ENCODE results near the gene BTN3A1. TPM values are rescaled to one million over a fixed set of nuclear protein-coding genes. Genes with fewer than 3 reads are reported as not detected.

Gene BTN3A1
- total and polyA plus RNA-seq, 2 experiments from 2014 or later: 12.9 to 18.4 TPM

GRCh38 chr6:26385734-26386125 is 16.3 kb upstream of the BTN3A1 start:
- 96% methylated on average over 9 of the region's 9 CpGs for WGBS (ENCODE audit: low lambda C conversion rate, missing lambda C conversion rate)
- Histone ChIP-seq H3K9me2 (replicated peaks; ENCODE audit: insufficient read depth) (no peaks in the 10 kb centered on the region), H2AFZ (no peak overlapping the region), H3K4me2 (no peak overlapping the region), H3K27ac (no peak overlapping the region), H3K4me1 (ENCODE audit: insufficient read depth) (peaks cover 4% of the 10 kb centered on the region), H3K27me3 (no peaks in the 10 kb centered on the region), H3K79me2 (peaks cover 8% of the 10 kb centered on the region), H3K36me3 (replicated peaks; ENCODE audit: insufficient read depth, low read depth) (no peaks in the 10 kb centered on the region), H4K20me1 (ENCODE audit: insufficient read depth, poor library complexity, severe bottlenecking) (no peaks in the 10 kb centered on the region), H3K4me3 (no peak overlapping the region), H3K9me3 (ENCODE audit: low read depth) (no peaks in the 10 kb centered on the region)
- no peak for DNase-seq (ENCODE audit: low spot score)
- TF ChIP-seq EZH2 (IDR thresholded peaks at IDR 0.05; ENCODE audit: borderline replicate concordance) (no peak), EZH2phosphoT487 (IDR thresholded peaks at IDR 0.05; ENCODE audit: low read depth, severe bottlenecking, unreplicated experiment) (no peak), CTCF (IDR thresholded peaks at IDR 0.05; ENCODE audit: poor library complexity) (no peak)

GRCh38 chr6:26387565-26387964 is 14.5 kb upstream of the BTN3A1 start:
- H3K9me2 ChIP-seq (replicated peaks; ENCODE audit: insufficient read depth): no peaks in the 10 kb centered on the region
- H3K4me1 ChIP-seq (ENCODE audit: insufficient read depth): peaks cover 4% of the 10 kb centered on the region
- H3K27ac ChIP-seq: no peak overlapping the region
- no peak overlapping the region for H3K4me2 ChIP-seq
- no peaks in the 10 kb centered on the region for H3K27me3 ChIP-seq
- H3K79me2 ChIP-seq: peaks cover 8% of the 10 kb centered on the region
- H3K9me3 ChIP-seq (ENCODE audit: low read depth): no peaks in the 10 kb centered on the region
- DNase-seq (ENCODE audit: low spot score): no peak
- TF ChIP-seq EZH2 (IDR thresholded peaks at IDR 0.05; ENCODE audit: borderline replicate concordance) (no peak), EZH2phosphoT487 (IDR thresholded peaks at IDR 0.05; ENCODE audit: low read depth, severe bottlenecking, unreplicated experiment) (no peak), CTCF (IDR thresholded peaks at IDR 0.05; ENCODE audit: poor library complexity) (no peak)
- no peaks in the 10 kb centered on the region for H4K20me1 ChIP-seq (ENCODE audit: insufficient read depth, poor library complexity, severe bottlenecking)
- H3K4me3 ChIP-seq: no peak overlapping the region
- no peaks in the 10 kb centered on the region for H3K36me3 ChIP-seq (replicated peaks; ENCODE audit: insufficient read depth, low read depth)
- H2AFZ ChIP-seq: no peak overlapping the region

GRCh38 chr6:26388014-26388413 is 14.1 kb upstream of the BTN3A1 start:
- no peak overlapping the region for H3K4me3 ChIP-seq
- H3K36me3 ChIP-seq (replicated peaks; ENCODE audit: insufficient read depth, low read depth): no peaks in the 10 kb centered on the region
- no peak overlapping the region for H3K4me2 ChIP-seq
- peaks cover 4% of the 10 kb centered on the region for H3K4me1 ChIP-seq (ENCODE audit: insufficient read depth)
- WGBS (ENCODE audit: low lambda C conversion rate, missing lambda C conversion rate): 54% methylated on average over 6 of the region's 6 CpGs
- TF ChIP-seq EZH2phosphoT487 (IDR thresholded peaks at IDR 0.05; ENCODE audit: low read depth, severe bottlenecking, unreplicated experiment): no peak
- no peak for TF ChIP-seq CTCF (IDR thresholded peaks at IDR 0.05; ENCODE audit: poor library complexity)
- no peak for TF ChIP-seq EZH2 (IDR thresholded peaks at IDR 0.05; ENCODE audit: borderline replicate concordance)
- H3K9me3 ChIP-seq (ENCODE audit: low read depth): no peaks in the 10 kb centered on the region
- peaks cover 8% of the 10 kb centered on the region for H3K79me2 ChIP-seq
- H2AFZ ChIP-seq: no peak overlapping the region
- no peaks in the 10 kb centered on the region for H4K20me1 ChIP-seq (ENCODE audit: insufficient read depth, poor library complexity, severe bottlenecking)
- H3K27ac ChIP-seq: no peak overlapping the region
- DNase-seq (ENCODE audit: low spot score): peak; percentile 16
- H3K9me2 ChIP-seq (replicated peaks; ENCODE audit: insufficient read depth): no peaks in the 10 kb centered on the region
- H3K27me3 ChIP-seq: no peaks in the 10 kb centered on the region

- no peaks in the 10 kb centered on the region for H4K20me1 ChIP-seq (ENCODE audit: insufficient read depth, poor library complexity, severe bottlenecking)
- no peaks in the 10 kb centered on the region for H3K9me2 ChIP-seq (replicated peaks; ENCODE audit: insufficient read depth)
- no peak overlapping the region for H2AFZ ChIP-seq
- H3K79me2 ChIP-seq: peaks cover 8% of the 10 kb centered on the region
- 100% methylated on average over 1 of the region's 1 CpG for WGBS (ENCODE audit: low lambda C conversion rate, missing lambda C conversion rate)
- H3K4me3 ChIP-seq: no peak overlapping the region
- TF ChIP-seq EZH2phosphoT487 (IDR thresholded peaks at IDR 0.05; ENCODE audit: low read depth, severe bottlenecking, unreplicated experiment) (no peak), EZH2 (IDR thresholded peaks at IDR 0.05; ENCODE audit: borderline replicate concordance) (no peak), CTCF (IDR thresholded peaks at IDR 0.05; ENCODE audit: poor library complexity) (no peak)
- no peaks in the 10 kb centered on the region for H3K36me3 ChIP-seq (replicated peaks; ENCODE audit: insufficient read depth, low read depth)
- no peaks in the 10 kb centered on the region for H3K27me3 ChIP-seq
- H3K9me3 ChIP-seq (ENCODE audit: low read depth): no peaks in the 10 kb centered on the region
- H3K4me1 ChIP-seq (ENCODE audit: insufficient read depth): peaks cover 4% of the 10 kb centered on the region
- no peak overlapping the region for H3K27ac ChIP-seq
- DNase-seq (ENCODE audit: low spot score): no peak
- H3K4me2 ChIP-seq: no peak overlapping the region
Observed at GRCh38 chr6:26388441-26388840, 13.6 kb upstream of the BTN3A1 start.
